Smooth muscle cell (in vitro differentiated cells): Measurements from ENCODE around the gene SFRP4. TPM values are rescaled to one million over a fixed set of nuclear protein-coding genes. Genes with fewer than 3 reads are reported as not detected.
A peak's percentile ranks its signal among the peaks of the same experiment; 100 is the strongest.

Experiments
- DNase-seq: peaks from one replicate; lab custom pipeline; 2025; ENCODE audit not compliant: unreplicated experiment; lab: John Stamatoyannopoulos, UW
- H2AFZ ChIP-seq: fragments of 200-600 bp; sonication (generic); 2 replicates; pipeline ENCODE4 v1.6.0; 2016; ENCODE audit warnings: antibody characterized with exemption, low read depth, mild to moderate bottlenecking
- H3F3A ChIP-seq: fragments of 200-600 bp; sonication (generic); 2 replicates; pipeline ENCODE4 v1.6.0; 2017; ENCODE audit warnings: antibody characterized with exemption, low read depth
- H3K27ac ChIP-seq: fragments of 200-600 bp; sonication (generic); 2 replicates; pipeline ENCODE4 v1.5.1; 2016; ENCODE audit warnings: low read depth, mild to moderate bottlenecking
- H3K27me3 ChIP-seq: fragments of 200-600 bp; sonication (generic); 2 replicates; pipeline ENCODE4 v1.6.1; 2016; ENCODE audit warnings: low read depth, mild to moderate bottlenecking
- H3K36me3 ChIP-seq: fragments of 200-600 bp; sonication (generic); 2 replicates; pipeline ENCODE4 v1.5.1; 2016; ENCODE audit warnings: low read depth
- H3K4me1 ChIP-seq: fragments of 200-600 bp; sonication (generic); 2 replicates; pipeline ENCODE4 v1.5.1; 2016; ENCODE audit warnings: low read depth
- H3K4me2 ChIP-seq: fragments of 200-600 bp; sonication (generic); 2 replicates; pipeline ENCODE4 v1.6.0; 2016; ENCODE audit warnings: mild to moderate bottlenecking
- H3K4me3 ChIP-seq: fragments of 200-600 bp; sonication (generic); 2 replicates; pipeline ENCODE4 v1.5.1; 2016; ENCODE audit warnings: mild to moderate bottlenecking
- H3K79me2 ChIP-seq: fragments of 200-600 bp; sonication (generic); 2 replicates; pipeline ENCODE4 v1.6.0; 2016; ENCODE audit warnings: low read depth, mild to moderate bottlenecking
- H3K9ac ChIP-seq: fragments of 200-600 bp; sonication (generic); 2 replicates; pipeline ENCODE4 v1.6.0; 2016; ENCODE audit warnings: low read depth
- H3K9me3 ChIP-seq: fragments of 200-600 bp; sonication (generic); replicated peaks from 2 replicates; pipeline ENCODE4 v1.5.1; 2016; ENCODE audit warnings: low read depth
- H4K20me1 ChIP-seq: fragments of 200-600 bp; sonication (generic); 2 replicates; pipeline ENCODE4 v1.6.0; 2016; ENCODE audit warnings: low read depth
- CTCF ChIP-seq: fragments of 200-600 bp; sonication (generic); IDR thresholded peaks from 2 replicates; pipeline ENCODE4 v1.5.1; 2017; ENCODE audit warnings: borderline replicate concordance, mild to moderate bottlenecking, antibody characterized with exemption; ENCODE audit not compliant: insufficient read depth, poor library complexity, severe bottlenecking
- WGBS: methylation state at CpG from one replicate; pipeline ENCODE4 v1.1.7; 2016; ENCODE audit warnings: low lambda C conversion rate; 5-methylcytosine and 5-hydroxymethylcytosine counted together
- polyA plus RNA-seq: library from polyadenylated mRNA; unstranded; fragments of >200 nt; fragmentation: Nextera tagmentation; extraction: Ambion mirVana; gene quantifications from 2 replicates; pipeline ENCODE4 v1.2.1, GENCODE V29; 2016
- total RNA-seq: library from RNA; depleted of rRNA; stranded (reverse); fragments of >200 nt; gene quantifications from 2 replicates; pipeline ENCODE4 v1.2.3, GENCODE V29; 2014

SFRP4 gene
- total and polyA plus RNA-seq, 2 experiments from 2014 or later, result not detected

- Histone ChIP-seq H3K36me3 (no peaks in the 10 kb centered on the region), H3K9ac (no peak overlapping the region), H3K4me1 (no peaks in the 10 kb centered on the region), H3K4me2 (no peak overlapping the region), H3K4me3 (no peak overlapping the region), H2AFZ (no peak overlapping the region), H3K9me3 (peaks cover 6% of the 10 kb centered on the region), H4K20me1 (no peaks in the 10 kb centered on the region), H3K27me3 (peaks cover 13% of the 10 kb centered on the region), H3F3A (no peaks in the 10 kb centered on the region), H3K79me2 (no peaks in the 10 kb centered on the region), H3K27ac (no peak overlapping the region)
- TF ChIP-seq CTCF, result no peak
- 88% methylated on average over 1 of the region's 1 CpG for WGBS
- no peak for DNase-seq
These were observed 7.4 kb upstream of the SFRP4 start for GRCh38 chr7:37923996-37924395.

GRCh38 chr7:37921876-37922275 is 5.3 kb upstream of the SFRP4 start:
- Histone ChIP-seq H3K79me2 (no peaks in the 10 kb centered on the region), H3K9me3 (peaks cover 6% of the 10 kb centered on the region), H3K4me1 (no peaks in the 10 kb centered on the region), H3K4me3 (peak overlapping the region; percentile 66), H3K36me3 (no peaks in the 10 kb centered on the region), H2AFZ (no peak overlapping the region), H3K9ac (no peak overlapping the region), H3K27me3 (peaks cover 28% of the 10 kb centered on the region), H3K27ac (no peak overlapping the region), H3K4me2 (peak overlapping the region; percentile 96), H3F3A (no peaks in the 10 kb centered on the region), H4K20me1 (no peaks in the 10 kb centered on the region)
- TF ChIP-seq CTCF, result no peak
- WGBS, result 74% methylated on average over 4 of the region's 4 CpGs
- DNase-seq, result no peak

- H3K27me3 ChIP-seq, result peaks cover 35% of the 10 kb centered on the region
- peak overlapping the region; percentile 66 for H3K4me3 ChIP-seq
- H3K79me2 ChIP-seq, result no peaks in the 10 kb centered on the region
- peak overlapping the region; percentile 96 for H3K4me2 ChIP-seq
- peaks cover 6% of the 10 kb centered on the region for H3K9me3 ChIP-seq
- H3F3A ChIP-seq, result no peaks in the 10 kb centered on the region
- H2AFZ ChIP-seq, result peak overlapping the region; percentile 97
- WGBS, result under 1% methylated on average over 60 of the region's 63 CpGs
- DNase-seq, result peak; percentile 31
- H3K9ac ChIP-seq, result peak overlapping the region; percentile 21
- H3K36me3 ChIP-seq, result no peaks in the 10 kb centered on the region
- no peak for TF ChIP-seq CTCF
- no peaks in the 10 kb centered on the region for H3K4me1 ChIP-seq
- no peak overlapping the region for H3K27ac ChIP-seq
- no peaks in the 10 kb centered on the region for H4K20me1 ChIP-seq
These were observed 4.5 kb upstream of the SFRP4 start for GRCh38 chr7:37920849-37921805.
